ENCODE data around the gene IL12RB1.

GRCh38 chr19:18108897-18109296 is 22.2 kb upstream of the IL12RB1 start:
- TF ChIP-seq POLR2A (IDR thresholded peaks at IDR 0.05) (no peak), CTCF (IDR thresholded peaks at IDR 0.05) (no peak)

All from thyroid gland (tissue), 4 donors.